ENCODE results near the gene RUNX2. TPM values are rescaled to one million over a fixed set of nuclear protein-coding genes. Genes with fewer than 3 reads are reported as not detected.

RUNX2 gene
- polyA plus RNA-seq, 1 donor (not counting 4 experiments of a cell fraction or from before 2014, with no cell fraction given), result 1.4 TPM

DNA sequence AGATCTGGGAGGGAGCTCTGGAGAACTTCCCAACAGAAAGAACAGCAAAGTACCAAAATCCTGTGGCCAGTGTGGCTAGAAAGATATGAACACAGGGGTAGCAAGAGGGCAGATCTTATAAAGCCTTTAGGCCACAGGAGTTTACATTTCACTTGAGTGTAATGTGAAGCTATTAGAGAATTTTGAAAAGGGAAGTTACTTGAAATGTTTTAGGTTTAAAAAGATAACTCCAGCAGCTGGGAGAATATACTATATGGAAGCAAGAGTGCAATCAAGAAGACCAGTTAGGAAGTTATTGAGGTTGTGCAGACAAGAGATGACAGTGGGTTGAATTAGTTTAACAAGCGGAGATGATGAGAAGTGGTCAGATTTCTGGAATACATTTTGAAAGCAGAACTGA lies 41.7 kb downstream of the RUNX2 start:
- no peak overlapping the region for H3K4me2 ChIP-seq (ENCODE audit: control insufficient read depth, extremely low read depth, insufficient read depth, low read depth, low read length)
- TF ChIP-seq, protein P1, sequence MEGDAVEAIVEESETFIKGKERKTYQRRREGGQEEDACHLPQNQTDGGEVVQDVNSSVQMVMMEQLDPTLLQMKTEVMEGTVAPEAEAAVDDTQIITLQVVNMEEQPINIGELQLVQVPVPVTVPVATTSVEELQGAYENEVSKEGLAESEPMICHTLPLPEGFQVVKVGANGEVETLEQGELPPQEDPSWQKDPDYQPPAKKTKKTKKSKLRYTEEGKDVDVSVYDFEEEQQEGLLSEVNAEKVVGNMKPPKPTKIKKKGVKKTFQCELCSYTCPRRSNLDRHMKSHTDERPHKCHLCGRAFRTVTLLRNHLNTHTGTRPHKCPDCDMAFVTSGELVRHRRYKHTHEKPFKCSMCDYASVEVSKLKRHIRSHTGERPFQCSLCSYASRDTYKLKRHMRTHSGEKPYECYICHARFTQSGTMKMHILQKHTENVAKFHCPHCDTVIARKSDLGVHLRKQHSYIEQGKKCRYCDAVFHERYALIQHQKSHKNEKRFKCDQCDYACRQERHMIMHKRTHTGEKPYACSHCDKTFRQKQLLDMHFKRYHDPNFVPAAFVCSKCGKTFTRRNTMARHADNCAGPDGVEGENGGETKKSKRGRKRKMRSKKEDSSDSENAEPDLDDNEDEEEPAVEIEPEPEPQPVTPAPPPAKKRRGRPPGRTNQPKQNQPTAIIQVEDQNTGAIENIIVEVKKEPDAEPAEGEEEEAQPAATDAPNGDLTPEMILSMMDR (optimal IDR thresholded peaks at IDR 0.05 in 1 of 3, IDR thresholded peaks at IDR 0.05 in 1 of 3, conservative IDR thresholded peaks at IDR 0.05 in 1 of 3; ENCODE audit: extremely low read depth in 1 of 3, insufficient read depth in 2 of 3, low read length in 3 of 3), result no peak
- TF ChIP-seq EZH2 (IDR thresholded peaks at IDR 0.05; ENCODE audit: low read length), result no peak
- H2AFZ ChIP-seq (ENCODE audit: control insufficient read depth, low read length), result no peak overlapping the region
- H4K20me1 ChIP-seq (ENCODE audit: control insufficient read depth, extremely low read depth, insufficient read depth, low read length), result no peaks in the 10 kb centered on the region
- H3K27me3 ChIP-seq (ENCODE audit: control insufficient read depth, extremely low read depth, insufficient read depth, low read length), result no peaks in the 10 kb centered on the region
- dilution Hi-C loops (cut with MboI; ENCODE audit: extremely low pct_ligation_motif_present, low sequenced_read_pairs), result no loop called here
- H3K4me1 ChIP-seq (ENCODE audit: control insufficient read depth, extremely low read depth, insufficient read depth, low read length), result no peaks in the 10 kb centered on the region
- no peak for FAIRE-seq
- H3K9ac ChIP-seq (ENCODE audit: control insufficient read depth, extremely low read depth, insufficient read depth, low read length), result no peak overlapping the region
- H3K9me1 ChIP-seq (ENCODE audit: control insufficient read depth, extremely low read depth, insufficient read depth, low read length), result no peaks in the 10 kb centered on the region
- H3K27ac ChIP-seq (ENCODE audit: control insufficient read depth, insufficient read depth, low read length), result no peak overlapping the region
- H3K79me2 ChIP-seq (ENCODE audit: control insufficient read depth, insufficient read depth, low read length), result no peaks in the 10 kb centered on the region
- H3K4me3 ChIP-seq (ENCODE audit: control insufficient read depth in 2 of 3, extremely low read depth in 1 of 3, insufficient read depth in 2 of 3, low read depth in 1 of 3, low read length in 3 of 3), result no peak overlapping the region
- DNase-seq (ENCODE audit: low read depth, low spot score), result no peak
- H3K9me3 ChIP-seq (ENCODE audit: control insufficient read depth, low read depth, low read length), result no peaks in the 10 kb centered on the region
- no peaks in the 10 kb centered on the region for H3K36me3 ChIP-seq (ENCODE audit: control insufficient read depth in 2 of 2, extremely low read depth in 1 of 2, insufficient read depth in 2 of 2, low read length in 2 of 2)

- Histone ChIP-seq H3K9me3 (ENCODE audit: control insufficient read depth, low read depth, low read length) (no peaks in the 10 kb centered on the region), H3K79me2 (ENCODE audit: control insufficient read depth, insufficient read depth, low read length) (peaks cover 2% of the 10 kb centered on the region), H3K36me3 (ENCODE audit: control insufficient read depth in 2 of 2, extremely low read depth in 1 of 2, insufficient read depth in 2 of 2, low read length in 2 of 2) (no peaks in the 10 kb centered on the region), H3K4me1 (ENCODE audit: control insufficient read depth, extremely low read depth, insufficient read depth, low read length) (peaks cover 4% of the 10 kb centered on the region), H3K27ac (ENCODE audit: control insufficient read depth, insufficient read depth, low read length) (no peak overlapping the region), H3K27me3 (ENCODE audit: control insufficient read depth, extremely low read depth, insufficient read depth, low read length) (no peaks in the 10 kb centered on the region), H3K4me2 (ENCODE audit: control insufficient read depth, extremely low read depth, insufficient read depth, low read depth, low read length) (no peak overlapping the region), H3K9ac (ENCODE audit: control insufficient read depth, extremely low read depth, insufficient read depth, low read length) (no peak overlapping the region), H3K4me3 (ENCODE audit: control insufficient read depth in 2 of 3, extremely low read depth in 1 of 3, insufficient read depth in 2 of 3, low read depth in 1 of 3, low read length in 3 of 3) (no peak overlapping the region), H2AFZ (ENCODE audit: control insufficient read depth, low read length) (no peak overlapping the region), H4K20me1 (ENCODE audit: control insufficient read depth, extremely low read depth, insufficient read depth, low read length) (no peaks in the 10 kb centered on the region), H3K9me1 (ENCODE audit: control insufficient read depth, extremely low read depth, insufficient read depth, low read length) (no peaks in the 10 kb centered on the region)
- no peak for DNase-seq (ENCODE audit: low read depth, low spot score)
- TF ChIP-seq, protein P1 (optimal IDR thresholded peaks at IDR 0.05 in 1 of 3, IDR thresholded peaks at IDR 0.05 in 1 of 3, conservative IDR thresholded peaks at IDR 0.05 in 1 of 3; ENCODE audit: extremely low read depth in 1 of 3, insufficient read depth in 2 of 3, low read length in 3 of 3), result no peak
- no peak for TF ChIP-seq EZH2 (IDR thresholded peaks at IDR 0.05; ENCODE audit: low read length)
- FAIRE-seq, result peak; percentile 51
- dilution Hi-C loops (cut with MboI; ENCODE audit: extremely low pct_ligation_motif_present, low sequenced_read_pairs), result no loop called here
Observed at GRCh38 chr6:45371924-45372573, 43.9 kb downstream of the RUNX2 start.
